ENCODE measurements around the gene AZU1.
A peak's percentile ranks its signal among the peaks of the same experiment; 100 is the strongest.

The AZU1 gene

GRCh38 chr19:855566-856120 lies 28.0 kb downstream of the AZU1 start:
- DNase-seq = no peak

GRCh38 chr19:858284-858683 lies 30.6 kb downstream of the AZU1 start:
- DNase-seq = no peak

- DNase-seq = no peak
Measured at GRCh38 chr19:858868-859843, 31.5 kb downstream of the AZU1 start, which contains the start of gene CFD. TSS of gene CFD (plus strand) at chr19:859664. CDS start at chr19:859690, 26 bp downstream.

GRCh38 chr19:861141-861755 lies 33.6 kb downstream of the AZU1 start:
- no peak for DNase-seq

GRCh38 chr19:861756-862580 lies 34.3 kb downstream of the AZU1 start:
- DNase-seq = no peak

- peak; percentile 42 for DNase-seq
Measured at GRCh38 chr19:862581-863314, 35.1 kb downstream of the AZU1 start.

- DNase-seq = no peak
Measured at GRCh38 chr19:863315-863620, 35.6 kb downstream of the AZU1 start.

- DNase-seq = no peak
Measured at GRCh38 chr19:866769-867300, 39.2 kb downstream of the AZU1 start.

GRCh38 chr19:867301-867793 lies 39.7 kb downstream of the AZU1 start:
- peak; percentile 33 for DNase-seq

- DNase-seq = no peak
Measured at GRCh38 chr19:867855-868457, 40.3 kb downstream of the AZU1 start.

GRCh38 chr19:868458-869244 lies 41.0 kb downstream of the AZU1 start:
- DNase-seq = no peak

GRCh38 chr19:869245-870177 lies 41.9 kb downstream of the AZU1 start:
- peak; percentile 97 for DNase-seq

- DNase-seq = no peak
Measured at GRCh38 chr19:870314-870713, 42.7 kb downstream of the AZU1 start.

GRCh38 chr19:870963-871401 lies 43.3 kb downstream of the AZU1 start:
- no peak for DNase-seq

GRCh38 chr19:871446-872265 lies 44.0 kb downstream of the AZU1 start:
- DNase-seq = peak; percentile 38

GRCh38 chr19:872266-872951 lies 44.8 kb downstream of the AZU1 start:
- peak; percentile 82 for DNase-seq

GRCh38 chr19:873084-873483 lies 45.4 kb downstream of the AZU1 start:
- peak; percentile 61 for DNase-seq
